GM12891 (cell line): ENCODE results near the gene DUT.

Source experiments
- SPI1 ChIP-seq: IDR thresholded peaks from 2 replicates; pipeline ENCODE4 v1.6.1; 2011; ENCODE audit warnings: low read depth, low read length, control low read depth
- TAF1 ChIP-seq: IDR thresholded peaks from 2 replicates; pipeline ENCODE4 v1.6.1; 2011; ENCODE audit warnings: low read depth, low read length, control low read depth

DNA sequence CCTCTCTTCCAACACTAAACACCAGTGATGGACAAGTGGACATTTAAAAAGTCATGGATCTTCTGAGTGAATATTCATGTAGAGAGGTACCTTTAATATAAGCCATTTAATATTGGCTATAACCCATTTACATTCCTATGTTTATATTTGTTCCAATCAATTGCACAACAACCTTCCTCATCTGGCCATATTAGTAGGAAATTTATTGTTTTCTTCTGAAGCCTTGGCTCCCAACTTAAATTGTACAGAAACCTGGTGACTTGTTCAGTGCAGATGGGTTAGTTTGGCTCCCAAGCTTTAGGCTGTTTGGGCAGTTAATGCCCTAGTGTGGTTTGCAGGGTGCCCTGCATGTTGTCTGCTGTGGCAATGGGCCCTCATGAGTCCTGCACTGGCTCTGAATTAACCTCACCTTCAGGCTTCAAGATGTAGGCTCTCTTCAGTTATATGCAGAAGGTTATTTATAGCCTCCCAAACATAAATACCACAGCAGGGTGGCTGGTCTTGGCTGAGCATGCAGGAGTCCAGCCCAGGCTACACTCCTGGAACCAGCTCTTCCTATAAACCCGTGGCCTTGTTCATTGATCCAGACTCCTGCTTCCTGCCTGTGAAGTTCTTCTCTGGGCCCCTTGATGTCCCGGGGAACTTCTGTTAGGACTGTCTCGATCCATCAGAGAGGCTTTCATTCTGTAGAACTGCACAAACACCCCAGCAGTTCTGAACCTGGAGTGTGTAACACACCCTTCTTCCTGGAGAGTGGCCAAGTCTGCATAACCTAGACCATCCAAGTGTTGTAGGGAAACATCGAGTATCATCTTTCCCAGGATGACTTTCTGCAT lies 57.0 kb downstream of the DUT start:
- TF ChIP-seq SPI1, result no peak
- no peak for TF ChIP-seq TAF1
